Jurkat, Clone E6-1 (cell line): ENCODE data around the gene BHLHE40. TPM values are rescaled to one million over a fixed set of nuclear protein-coding genes. Genes with fewer than 3 reads are reported as not detected.

Experiments used
- DNase-seq: peaks from one replicate; pipeline ENCODE4 v3.0.0-alpha.2; 2011; ENCODE audit warnings: low read depth, low spot score
- H3K4me3 ChIP-seq: 2 replicates; pipeline ENCODE4 v1.5.1; 2011; ENCODE audit warnings: mild to moderate bottlenecking, low read length, control low read depth, moderate library complexity
- polyA plus RNA-seq: library from polyadenylated mRNA; unstranded; fragments of >200 nt; gene quantifications from one replicate; pipeline ENCODE4 v1.2.1, GENCODE V29; 2012; ENCODE audit warnings: missing spikeins; ENCODE audit not compliant: insufficient read length, insufficient read depth

The BHLHE40 gene
- 3.5 TPM for polyA plus RNA-seq

- no peak for DNase-seq
Measured at GRCh38 chr3:4979428-4980228, at the start of gene BHLHE40. Gene BHLHE40, plus strand, starts transcription at chr3:4979437. Its CDS starts 282 bp downstream, at chr3:4979719.

GRCh38 chr3:4930501-4930900 lies 48.7 kb upstream of the BHLHE40 start:
- H3K4me3 ChIP-seq, result no peak overlapping the region
- no peak for DNase-seq

More at GRCh38 chr3:4979428-4980228, at the start of gene BHLHE40:
- peak within 1 kb of the TSS; percentile 62 for H3K4me3 ChIP-seq

GRCh38 chr3:4934050-4934449 lies 45.2 kb upstream of the BHLHE40 start:
- no peak overlapping the region for H3K4me3 ChIP-seq
- no peak for DNase-seq

DNA sequence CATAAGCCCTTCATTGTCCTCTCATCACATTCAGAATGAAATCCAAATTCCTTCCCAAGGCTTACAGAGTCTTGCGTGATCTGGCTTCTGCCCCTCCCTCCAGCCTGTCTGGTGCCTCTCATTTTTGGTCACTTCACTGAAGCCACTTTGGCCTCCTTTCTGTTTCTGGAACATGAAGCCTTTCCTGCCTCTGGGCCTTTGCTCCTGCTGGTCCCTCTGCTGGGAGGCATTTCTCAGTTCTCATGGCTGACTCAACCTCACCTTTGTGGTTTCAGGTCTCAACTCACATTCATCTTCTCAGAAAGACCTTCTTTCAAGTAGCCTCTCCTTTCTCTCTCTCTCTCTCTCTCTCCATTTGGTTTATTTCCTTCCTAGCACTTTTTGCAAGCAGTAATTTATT lies 43.9 kb upstream of the BHLHE40 start:
- no peak for DNase-seq
- H3K4me3 ChIP-seq, result no peak overlapping the region

DNA sequence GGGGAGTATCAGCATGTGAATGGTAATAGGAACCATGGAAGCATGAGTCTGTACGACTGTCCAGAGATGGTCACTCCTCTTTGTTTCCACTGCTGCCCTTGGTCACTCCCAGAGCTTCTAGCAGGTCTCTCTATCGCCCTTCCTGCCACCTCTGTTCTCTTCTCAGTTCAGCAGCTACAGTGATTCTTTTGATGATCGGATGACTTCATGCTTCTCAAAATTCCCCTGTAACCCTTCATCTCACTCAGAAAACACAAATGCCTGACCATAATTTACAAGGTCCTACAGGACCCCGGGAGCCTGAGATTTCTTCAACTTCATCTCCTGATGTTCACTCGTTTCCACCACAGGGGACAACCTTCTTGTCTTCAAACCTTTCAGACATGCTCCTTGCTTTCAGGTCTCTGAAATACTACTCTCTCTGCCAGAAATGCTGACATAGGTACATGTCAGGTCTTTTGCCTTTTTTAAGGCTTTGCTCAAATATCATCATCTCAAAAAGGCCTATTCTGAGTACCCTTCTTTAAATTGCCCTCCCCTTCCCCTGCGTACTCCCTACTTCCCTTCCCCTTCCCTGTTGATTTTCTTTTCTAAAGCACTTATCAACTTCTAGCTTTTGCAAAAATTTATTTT lies 42.1 kb upstream of the BHLHE40 start:
- H3K4me3 ChIP-seq, result no peak overlapping the region
- DNase-seq, result no peak

DNA sequence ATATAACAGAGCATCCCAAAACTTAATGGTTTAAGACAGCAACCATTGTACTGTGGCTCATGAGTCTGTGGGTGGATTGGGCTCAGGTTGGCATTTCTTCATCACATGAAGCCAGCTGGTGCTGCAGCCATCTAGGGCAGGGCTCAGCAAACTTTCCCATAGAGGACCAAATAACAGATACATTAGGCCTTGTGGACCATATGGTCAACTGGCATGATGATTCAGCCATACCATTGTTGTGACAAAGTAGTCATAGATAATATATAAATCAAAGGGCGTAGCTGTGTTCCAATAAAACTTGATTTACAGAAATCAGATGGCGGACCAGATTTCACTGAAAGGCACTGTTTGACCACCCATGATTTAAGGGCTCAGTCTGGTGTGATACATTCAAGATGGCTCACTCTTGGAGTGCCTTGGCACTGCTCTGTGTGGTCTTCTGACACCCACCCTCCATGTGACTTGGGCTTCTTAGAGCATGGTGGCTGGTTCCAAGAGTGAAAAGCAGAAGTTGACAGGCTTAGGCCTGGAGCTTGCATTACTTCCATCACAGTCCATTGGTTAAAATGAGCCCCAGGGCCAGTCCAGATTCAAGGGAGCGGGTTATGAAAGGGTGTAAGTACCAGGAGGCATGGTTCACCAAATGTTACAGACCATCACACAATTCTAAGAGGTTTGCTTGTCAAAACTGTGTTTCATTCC lies 40.8 kb upstream of the BHLHE40 start:
- DNase-seq, result no peak
- H3K4me3 ChIP-seq, result no peak overlapping the region

DNA sequence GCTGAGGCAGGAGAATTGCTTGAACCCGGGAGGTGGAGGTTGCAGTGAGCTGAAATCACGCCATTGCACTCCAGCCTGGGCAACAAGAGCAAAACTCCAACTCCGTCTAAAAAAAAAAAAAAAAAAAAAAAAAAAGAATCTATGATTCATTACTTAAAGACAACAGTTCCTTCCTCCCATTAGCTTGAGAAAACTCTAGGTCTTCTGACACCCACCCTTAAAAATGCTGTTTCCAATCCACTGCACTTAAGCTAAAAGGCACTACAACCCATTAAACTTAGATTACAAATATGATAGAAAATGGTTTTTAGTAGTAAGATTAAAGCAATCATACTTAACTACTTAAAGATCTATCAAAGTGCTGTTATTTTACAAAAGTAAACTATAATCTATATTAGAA lies 40.0 kb upstream of the BHLHE40 start:
- H3K4me3 ChIP-seq, result no peak overlapping the region

GRCh38 chr3:4940985-4941384 lies 38.3 kb upstream of the BHLHE40 start:
- no peak overlapping the region for H3K4me3 ChIP-seq
- no peak for DNase-seq

More for the DNA sequence above, 40.0 kb upstream of the BHLHE40 start:
- DNase-seq, result no peak

DNA sequence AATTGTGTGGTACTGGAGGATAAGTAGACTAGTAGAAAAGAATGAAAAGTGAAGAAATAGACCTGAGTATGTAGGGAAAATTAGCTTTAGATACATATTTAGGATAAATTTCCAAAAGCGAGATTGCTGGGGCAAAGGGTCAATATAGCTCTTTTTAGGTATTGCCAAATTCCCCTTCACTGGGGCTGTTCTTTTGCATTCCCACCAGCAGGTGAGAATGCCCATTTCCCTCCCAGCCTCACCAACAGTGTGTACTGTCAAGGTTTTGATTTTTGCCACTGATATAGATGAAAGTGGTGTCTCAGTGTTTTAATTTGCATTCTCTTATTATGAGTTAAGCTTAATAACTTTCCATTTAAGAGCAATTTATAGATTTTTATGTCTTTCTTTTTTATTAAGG lies 35.7 kb upstream of the BHLHE40 start:
- H3K4me3 ChIP-seq, result no peak overlapping the region
- DNase-seq, result no peak

GRCh38 chr3:4945324-4945723 lies 33.9 kb upstream of the BHLHE40 start:
- no peak for DNase-seq
- no peak overlapping the region for H3K4me3 ChIP-seq

DNA sequence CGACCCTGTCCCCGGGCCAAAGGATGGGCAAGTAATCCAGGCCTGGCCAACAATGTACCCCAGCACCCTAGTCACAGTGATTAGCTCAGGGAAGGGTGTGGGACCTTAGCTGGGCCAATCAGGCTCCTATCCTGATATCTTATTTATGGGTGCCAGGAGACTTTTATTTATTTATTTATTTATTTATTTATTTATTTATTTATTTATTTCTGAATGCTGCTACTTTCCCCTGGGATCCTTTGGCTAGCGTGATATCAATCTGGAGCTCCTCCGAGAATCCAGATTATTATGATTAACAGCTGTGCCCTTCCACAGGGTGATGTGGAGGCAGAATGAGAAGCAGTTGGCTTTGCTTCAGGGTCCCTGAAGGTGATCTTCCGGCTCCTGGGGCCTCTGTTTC lies 32.2 kb upstream of the BHLHE40 start:
- H3K4me3 ChIP-seq, result no peak overlapping the region
- no peak for DNase-seq

GRCh38 chr3:4948395-4948794 lies 30.8 kb upstream of the BHLHE40 start:
- DNase-seq, result no peak
- no peak overlapping the region for H3K4me3 ChIP-seq

- H3K4me3 ChIP-seq, result no peak overlapping the region
- no peak for DNase-seq
Measured at GRCh38 chr3:4949004-4949403, 30.2 kb upstream of the BHLHE40 start.

DNA sequence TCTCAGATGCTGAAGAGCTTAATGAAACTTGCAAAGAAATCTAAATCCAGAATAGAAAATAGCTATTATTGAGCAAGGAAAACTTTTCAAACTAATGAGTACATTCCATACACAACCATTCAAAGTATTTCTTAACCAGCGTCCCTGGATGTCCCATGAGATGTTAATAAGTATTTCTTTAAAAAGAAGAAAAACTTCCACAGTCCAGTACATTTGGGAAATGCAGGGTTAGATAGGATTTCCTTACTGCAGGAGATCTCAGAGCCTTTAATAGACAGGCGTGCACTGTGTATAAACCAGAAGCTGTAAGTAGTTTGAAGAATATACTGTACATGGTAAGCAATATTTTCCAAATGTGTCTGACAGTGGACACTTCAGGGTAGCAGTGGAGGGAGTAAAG lies 29.6 kb upstream of the BHLHE40 start:
- H3K4me3 ChIP-seq, result no peak overlapping the region
- DNase-seq, result no peak

GRCh38 chr3:4950351-4950784 lies 28.9 kb upstream of the BHLHE40 start:
- no peak for DNase-seq

GRCh38 chr3:4950948-4951347 lies 28.3 kb upstream of the BHLHE40 start:
- no peak overlapping the region for H3K4me3 ChIP-seq
- no peak for DNase-seq

More at GRCh38 chr3:4950351-4950784, 28.9 kb upstream of the BHLHE40 start:
- no peak overlapping the region for H3K4me3 ChIP-seq

GRCh38 chr3:4953119-4953518 lies 26.1 kb upstream of the BHLHE40 start:
- no peak overlapping the region for H3K4me3 ChIP-seq
- no peak for DNase-seq

DNA sequence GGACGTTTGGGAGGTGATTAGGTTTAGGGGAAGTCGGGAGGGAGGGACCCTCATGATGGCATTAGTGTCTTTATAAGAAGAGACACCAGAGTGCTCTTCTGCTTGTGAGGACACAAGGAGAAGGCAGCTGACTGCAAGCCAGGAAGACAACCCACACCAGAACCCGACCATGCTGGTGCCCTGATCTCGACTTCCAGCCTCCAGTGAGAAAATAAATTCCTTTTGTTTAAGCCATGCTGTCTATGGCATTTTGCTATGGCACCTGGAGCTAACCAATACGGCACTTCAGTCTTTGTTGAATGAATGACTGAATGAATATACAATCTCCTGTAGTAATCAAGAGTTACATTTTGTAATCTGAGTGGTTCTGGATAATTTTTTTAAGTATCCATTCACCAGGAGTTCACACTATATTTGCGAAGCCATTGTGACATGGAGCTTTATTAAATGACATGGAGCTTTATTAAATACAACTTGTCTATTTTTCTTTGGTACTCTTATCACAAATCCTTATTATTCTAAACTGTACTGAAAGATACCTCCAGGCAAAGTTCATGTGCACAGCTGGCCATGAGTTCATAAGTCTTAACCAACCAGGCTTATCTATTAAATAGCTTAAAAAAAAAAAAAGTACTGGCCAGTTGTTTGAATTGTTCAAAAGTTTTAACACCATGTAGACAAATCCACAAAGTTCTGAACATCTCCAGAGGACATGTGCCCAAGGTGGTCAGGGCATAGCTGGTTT lies 24.8 kb upstream of the BHLHE40 start:
- H3K4me3 ChIP-seq, result no peak overlapping the region
- DNase-seq, result no peak

GRCh38 chr3:4956099-4956498 lies 23.1 kb upstream of the BHLHE40 start:
- H3K4me3 ChIP-seq, result no peak overlapping the region
- DNase-seq, result no peak
